ENCODE data around the gene UGT1A8. TPM values are rescaled to one million over a fixed set of nuclear protein-coding genes. Genes with fewer than 3 reads are reported as not detected.

The UGT1A8 gene
- total RNA-seq, 1 donor from 2014 or later: not detected

DNA sequence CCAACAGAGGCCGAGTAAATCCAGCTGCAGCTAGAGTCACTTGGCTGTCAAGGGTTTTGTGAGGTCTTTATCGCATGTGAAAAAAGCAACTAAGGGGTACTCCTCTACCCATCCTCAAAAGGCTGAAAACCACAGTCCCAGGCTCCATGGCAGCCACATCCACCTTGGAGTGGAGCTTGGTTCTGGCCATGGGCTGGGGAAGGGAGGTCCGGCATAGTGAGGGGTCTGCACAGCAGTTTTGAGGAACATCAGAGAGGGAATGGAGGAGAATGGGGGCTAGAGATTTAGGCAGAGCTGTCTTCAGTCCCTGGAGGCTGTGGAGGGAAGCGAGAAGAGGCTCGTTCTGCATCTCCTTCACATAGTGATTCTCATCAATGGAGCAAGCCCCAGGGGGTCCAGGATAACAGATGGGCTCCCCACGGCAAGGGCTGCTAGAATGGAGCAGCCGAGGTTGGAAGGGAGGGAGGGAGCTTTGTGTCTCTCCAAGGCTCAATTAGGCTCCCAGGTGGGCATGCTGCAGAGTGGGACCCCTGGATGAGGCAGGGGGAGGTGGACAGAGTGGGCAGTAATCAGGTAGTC, 181.7 kb downstream of the UGT1A8 start:
- no peak for DNase-seq (ENCODE audit: low read depth, low spot score)

DNA sequence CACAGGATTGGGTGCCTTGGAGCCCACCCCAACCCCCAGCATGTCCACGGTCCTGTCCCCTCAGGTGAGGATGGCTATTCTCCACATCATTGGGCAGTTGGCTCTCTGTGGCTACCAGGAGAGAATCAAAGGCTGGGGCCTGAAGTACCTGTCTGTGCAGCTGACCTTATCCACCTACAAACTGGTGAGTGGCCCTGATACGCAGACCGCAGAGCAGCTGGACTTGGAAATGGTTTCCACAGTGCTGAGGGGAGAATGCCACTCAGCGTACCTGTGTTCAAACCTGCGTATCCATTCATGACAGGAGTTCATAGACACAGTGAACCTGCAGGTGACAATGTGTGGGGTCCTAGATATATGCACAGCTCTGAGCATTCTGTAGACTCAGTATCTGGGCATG, 182.3 kb downstream of the UGT1A8 start:
- DNase-seq (ENCODE audit: low read depth, low spot score): no peak

DNA sequence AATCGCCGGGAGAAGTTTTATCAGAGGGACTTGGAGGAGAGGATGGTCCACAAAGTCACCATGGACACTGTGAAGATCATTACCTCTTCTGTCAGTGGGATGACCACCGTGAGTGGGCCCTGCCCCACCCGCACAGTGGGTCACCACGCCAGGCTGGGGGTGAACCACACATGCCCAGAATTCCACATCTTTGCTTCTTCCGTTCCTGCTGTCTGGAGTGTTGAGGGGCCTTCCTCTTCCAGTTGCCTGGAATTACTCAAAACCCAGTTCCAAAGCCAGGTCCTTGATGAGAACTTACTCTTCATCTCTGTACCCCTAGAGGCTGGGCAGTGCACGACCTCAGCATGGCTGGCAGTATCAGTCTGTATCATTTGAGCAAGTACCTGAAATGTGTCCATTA, 182.8 kb downstream of the UGT1A8 start:
- DNase-seq (ENCODE audit: low read depth, low spot score): no peak

DNA sequence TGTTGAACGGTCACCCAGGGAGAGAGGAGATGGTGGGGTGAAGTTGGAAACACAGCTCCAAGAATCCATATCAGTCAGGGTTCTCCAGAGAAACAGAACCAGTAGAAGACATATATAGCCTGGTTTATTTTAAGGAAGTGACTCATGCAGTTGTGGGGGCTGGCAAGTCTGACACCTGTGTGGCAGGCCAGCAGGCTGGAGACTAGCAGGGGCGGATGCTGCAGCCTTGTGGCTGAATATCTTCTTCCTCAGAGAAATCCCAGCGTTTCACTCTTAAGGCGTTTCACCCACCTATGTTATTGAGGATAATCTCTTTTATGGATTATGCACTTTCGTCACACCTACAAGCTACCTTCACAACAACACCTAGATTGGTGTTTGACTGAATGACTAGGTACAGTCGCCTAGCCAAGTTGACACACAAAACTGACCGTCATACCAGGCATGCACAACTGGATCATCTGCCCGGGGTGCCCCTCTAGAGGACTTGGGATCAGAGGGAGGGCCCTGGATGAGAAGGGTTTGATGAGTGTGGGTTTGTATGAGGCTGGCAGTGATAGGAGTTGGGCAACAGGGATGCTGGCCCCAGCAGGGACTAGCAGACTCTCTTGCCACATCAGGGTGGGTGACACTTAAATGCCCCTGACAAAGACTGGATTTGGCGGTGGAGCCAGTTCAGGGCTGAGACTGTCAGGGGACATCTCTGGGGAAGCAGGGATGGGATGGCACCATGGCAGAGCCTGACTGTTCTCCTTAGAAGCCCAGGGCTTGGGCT, 184.1 kb downstream of the UGT1A8 start:
- DNase-seq (ENCODE audit: low read depth, low spot score): no peak

DNA sequence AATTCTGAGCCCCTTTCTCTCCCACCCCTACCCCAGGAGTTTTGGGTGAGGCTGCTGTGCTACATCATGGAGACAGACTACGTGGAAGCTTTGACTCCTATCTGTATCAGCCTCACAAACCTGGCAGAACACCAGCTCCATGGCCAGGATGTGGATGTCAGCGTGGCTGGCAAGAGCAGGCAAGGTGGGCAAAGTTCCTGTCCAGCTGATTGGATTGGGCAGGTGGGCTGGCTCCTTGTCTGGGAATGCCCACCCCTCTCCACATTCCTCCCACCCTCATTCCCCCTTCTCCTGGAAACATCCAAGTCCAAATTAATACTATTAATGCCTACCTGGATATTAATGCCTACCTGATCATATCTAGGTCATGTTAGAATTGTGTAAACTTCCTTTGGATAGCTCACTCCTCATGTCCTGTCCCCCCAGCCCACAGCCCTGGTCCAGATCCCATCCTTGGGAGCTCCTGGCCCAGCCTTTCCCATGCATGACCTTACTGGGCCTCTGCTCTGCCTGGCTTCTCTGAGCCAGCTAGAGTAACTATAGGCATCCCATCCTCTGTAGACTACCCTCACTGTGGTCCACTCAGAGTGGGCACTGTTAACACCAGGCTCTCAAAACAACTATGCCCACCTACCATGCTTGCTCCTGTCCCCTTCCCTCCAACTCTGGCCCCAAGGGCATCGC, 184.8 kb downstream of the UGT1A8 start:
- DNase-seq (ENCODE audit: low read depth, low spot score): no peak

DNA sequence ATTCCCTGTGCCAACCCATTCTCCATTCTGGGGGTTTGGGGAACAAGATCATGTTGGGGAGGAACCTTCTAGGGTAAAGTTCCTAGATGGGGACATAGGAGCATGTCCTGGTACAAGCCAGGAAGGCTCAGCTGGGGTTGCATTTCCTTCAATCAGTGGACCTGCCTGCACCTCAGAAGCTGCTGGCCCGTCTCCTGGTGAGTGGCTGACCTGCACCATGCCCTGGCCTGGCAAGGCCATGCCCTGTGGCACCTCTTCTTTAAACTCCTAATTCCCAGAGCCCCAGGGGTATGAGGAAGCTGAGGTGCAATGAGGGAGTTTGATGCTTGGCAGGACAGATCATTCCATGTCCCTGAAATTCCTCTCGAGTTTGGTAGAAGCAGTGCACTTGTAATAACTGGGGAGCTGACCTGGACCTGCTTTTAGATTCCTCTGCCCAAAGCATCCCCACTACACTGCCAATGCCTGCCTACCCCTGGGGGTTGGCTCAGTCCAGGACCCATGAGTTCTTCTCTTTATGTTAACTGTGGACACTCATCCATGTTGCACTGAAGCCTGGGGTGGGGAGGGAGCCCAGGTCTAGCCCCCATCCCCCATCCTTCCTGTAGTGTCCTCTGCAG, 186.0 kb downstream of the UGT1A8 start:
- DNase-seq (ENCODE audit: low read depth, low spot score): no peak

DNA sequence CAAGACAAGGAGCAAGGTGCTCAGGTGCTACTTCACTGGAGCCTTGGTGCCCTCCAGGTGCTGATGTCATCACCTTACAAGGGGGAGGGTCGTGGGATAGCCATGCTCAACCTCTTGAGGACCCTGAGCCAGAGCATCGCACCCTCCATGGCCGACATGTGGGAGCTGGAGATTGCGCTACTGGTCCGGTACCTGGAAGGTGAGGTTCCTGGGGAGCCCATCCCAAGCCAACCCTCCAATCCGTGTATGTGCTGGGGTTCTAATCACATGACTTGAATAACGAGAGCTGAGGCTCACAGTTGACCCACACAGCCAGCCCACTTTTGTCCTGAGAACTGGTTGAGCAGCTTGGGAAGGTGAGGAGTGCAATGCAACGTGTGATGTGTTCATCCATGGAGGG, 186.6 kb downstream of the UGT1A8 start:
- DNase-seq (ENCODE audit: low read depth, low spot score): no peak

DNA sequence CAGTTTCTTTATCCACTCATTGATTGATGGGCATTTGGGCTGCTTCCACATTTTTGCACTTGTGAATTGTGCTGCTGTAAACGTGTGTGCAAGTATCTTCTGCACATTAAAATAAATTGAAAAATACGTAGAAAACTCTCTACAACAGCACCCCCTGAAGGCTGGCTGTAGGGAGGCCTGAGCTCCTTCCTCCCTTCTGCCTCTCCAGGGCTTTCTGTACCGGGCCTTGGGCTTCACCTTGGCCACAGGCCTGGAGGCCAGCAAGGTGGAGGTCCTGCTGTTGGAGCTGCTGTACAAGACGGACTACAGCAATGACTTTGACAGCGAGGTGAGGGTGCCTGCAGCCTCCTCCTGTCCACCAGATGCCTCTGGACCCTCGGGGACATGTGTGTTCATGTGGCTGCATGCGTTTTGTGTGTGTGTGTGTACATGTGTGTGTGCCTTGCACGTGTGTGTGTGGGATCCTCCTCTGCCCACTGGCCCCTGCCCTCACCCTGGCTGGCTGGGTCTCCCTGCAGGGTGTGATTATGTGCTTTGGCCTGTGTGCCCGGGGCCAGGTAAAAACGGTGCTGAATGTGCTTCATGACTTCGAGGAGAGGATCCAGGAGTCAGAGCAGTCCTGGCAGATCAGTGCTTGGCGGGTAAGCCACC, 189.9 kb downstream of the UGT1A8 start:
- no peak for DNase-seq (ENCODE audit: low read depth, low spot score)

DNA sequence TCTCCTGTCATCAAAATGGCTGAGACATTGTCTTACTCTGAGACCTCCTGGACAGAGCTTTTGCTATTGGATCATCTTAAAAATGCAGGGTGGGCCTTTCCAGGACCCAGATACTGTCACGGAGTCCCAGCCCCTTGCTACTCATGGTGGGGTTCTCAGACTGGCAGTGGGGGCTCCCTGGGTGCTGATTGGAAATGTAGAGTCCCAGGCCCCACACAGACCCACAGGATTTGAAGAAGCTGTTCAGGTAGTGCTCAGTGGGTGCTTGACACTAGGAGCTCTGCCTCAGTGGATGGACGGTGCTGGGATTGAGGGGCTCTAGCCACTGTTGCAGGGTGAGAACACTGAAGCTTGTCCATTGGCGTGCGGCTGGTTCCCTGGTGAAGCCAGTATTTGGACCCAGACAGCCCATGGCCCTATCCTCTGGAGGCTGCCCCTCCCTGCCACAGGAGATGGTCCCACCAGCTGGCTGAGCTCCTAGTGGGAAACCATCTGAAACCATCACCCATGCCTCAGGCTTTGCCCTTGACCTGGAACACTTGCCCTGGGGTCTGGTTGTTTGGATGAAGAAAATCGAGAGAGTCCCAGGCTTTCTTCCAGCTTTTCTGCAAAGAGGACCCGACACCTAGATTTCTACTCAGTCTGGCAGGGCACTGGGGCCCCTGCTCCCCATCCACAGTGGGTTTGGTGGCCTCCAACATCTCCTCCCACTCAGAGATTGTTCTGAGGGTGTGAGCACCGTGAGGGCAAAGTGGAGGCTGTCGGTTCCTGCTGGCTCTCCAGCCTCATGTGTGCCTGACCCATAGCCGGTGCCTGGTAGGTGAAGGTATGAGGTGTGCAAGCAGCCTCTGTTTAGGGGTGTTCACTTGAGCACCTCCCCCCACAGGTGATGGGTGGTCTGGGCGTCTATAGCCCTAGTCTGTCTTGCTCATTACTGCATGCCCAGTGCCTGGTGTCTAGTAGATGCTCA, 190.8 kb downstream of the UGT1A8 start:
- DNase-seq (ENCODE audit: low read depth, low spot score): no peak

DNA sequence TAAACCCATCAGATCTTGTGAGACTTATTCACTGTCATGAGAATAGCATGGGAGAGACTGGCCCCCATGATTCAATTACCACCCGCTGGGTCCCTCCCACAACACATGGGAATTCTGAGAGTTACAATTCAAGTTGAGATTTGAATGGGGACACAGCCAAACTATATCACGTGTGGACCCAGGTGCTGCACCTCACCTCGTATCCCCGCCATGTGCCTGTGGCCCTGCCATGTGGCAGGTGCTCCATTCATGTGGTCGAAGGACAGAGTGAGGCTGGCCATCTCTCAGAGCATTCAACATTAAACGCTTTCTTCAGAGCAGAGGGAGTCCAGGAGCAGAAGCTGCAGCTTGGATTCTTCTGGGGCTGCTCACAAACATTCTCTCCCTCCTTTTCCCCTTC, 193.0 kb downstream of the UGT1A8 start:
- DNase-seq (ENCODE audit: low read depth, low spot score): no peak

GRCh38 chr2:233811087-233811486, 193.7 kb downstream of the UGT1A8 start:
- no peak for DNase-seq (ENCODE audit: low read depth, low spot score)

- DNase-seq (ENCODE audit: low read depth, low spot score): no peak
These were observed 194.3 kb downstream of the UGT1A8 start for GRCh38 chr2:233811732-233812131.

DNA sequence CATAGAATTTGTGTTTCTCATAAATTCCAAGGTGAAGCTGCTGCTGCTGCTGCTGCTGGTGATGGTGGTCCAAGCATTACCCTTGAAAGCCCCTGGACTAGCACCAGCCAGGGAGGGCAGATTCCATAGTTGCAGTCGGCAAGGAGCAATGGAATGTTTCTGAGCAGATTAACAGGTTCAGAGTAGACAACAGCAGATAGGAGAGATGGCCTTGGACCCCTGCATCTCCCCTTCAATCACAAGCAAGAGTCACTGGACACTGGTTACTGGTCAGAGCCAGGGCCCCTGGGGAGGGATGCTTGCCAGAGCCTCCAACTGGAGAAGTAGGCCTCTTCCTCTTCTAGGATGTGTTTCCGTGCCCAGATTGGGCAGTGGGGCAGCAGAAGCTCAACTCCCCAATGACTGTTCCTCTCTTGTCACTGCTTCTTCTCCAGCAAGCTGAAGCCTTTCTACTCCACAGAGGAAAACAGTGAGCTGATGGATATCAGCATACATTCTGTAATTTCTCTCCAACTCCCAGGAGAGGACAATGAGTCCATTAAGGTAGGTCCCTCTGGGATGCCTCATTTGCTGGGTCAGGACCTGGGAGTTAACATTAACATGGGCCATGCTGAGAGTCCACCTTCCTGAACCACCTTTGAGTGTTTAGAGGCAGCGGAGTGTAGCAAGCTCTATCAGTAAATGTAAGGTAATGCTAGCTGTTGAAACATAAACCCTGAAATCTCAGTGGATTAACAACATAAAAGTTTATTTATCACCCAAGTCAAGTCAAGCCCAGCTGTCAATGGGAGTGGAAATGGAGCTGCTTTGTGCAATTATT, 196.0 kb downstream of the UGT1A8 start:
- no peak for DNase-seq (ENCODE audit: low read depth, low spot score)

DNA sequence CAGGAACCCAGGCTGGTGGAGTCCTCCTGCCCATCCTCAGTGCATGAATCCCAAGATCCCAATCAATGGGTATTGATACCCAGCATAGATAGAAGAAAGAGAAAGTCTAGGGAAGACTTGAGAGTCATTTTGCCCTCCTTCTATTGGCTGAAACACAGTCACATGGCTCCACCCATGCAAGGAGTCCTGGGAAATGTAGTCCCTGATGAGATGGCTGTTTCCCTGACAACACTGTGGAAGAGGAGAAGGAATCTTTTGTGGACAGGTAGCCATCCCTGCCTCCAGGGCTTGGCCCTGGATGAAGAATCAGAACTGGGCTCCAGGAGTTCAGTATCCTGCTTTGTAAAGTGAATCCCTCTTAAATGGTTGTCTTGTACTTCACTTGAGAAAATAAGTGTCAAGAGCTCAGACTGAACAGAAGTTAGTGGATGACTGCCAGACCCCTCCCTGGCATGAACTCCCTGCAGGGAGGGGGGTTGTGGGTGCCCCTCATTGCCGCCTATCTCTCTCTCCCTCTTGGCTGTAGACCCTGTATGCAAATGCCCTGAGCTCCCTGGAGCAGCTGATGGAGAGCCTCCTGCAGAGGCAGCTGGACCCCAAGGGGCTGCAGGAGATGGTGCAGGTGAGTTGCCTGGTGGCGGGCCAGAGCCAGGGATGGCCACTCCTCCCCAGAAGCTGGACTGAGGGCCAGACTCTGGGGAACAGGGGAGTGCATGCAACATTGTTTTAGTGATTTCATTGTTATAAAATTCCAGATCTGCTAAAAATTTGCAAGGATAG, 196.8 kb downstream of the UGT1A8 start:
- no peak for DNase-seq (ENCODE audit: low read depth, low spot score)

DNA sequence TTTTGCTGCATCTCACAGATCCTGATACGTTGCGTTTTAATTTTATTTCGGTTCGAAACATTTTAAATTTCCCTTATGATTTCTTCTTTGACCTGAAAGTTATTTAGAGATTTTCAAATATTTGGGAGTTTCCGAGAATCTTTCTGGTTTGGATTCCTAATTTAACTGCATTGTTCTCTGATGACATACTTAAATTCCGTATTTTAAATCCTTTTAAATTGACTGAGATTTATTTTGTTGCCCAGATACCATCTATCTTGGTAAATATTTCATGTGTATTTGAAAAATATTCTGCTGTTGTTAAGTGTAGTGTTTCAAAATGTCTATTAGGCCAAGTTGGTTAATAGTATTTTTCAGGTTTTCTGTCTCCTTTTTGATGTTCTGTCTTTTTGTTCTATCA, 198.4 kb downstream of the UGT1A8 start:
- no peak for DNase-seq (ENCODE audit: low read depth, low spot score)

DNA sequence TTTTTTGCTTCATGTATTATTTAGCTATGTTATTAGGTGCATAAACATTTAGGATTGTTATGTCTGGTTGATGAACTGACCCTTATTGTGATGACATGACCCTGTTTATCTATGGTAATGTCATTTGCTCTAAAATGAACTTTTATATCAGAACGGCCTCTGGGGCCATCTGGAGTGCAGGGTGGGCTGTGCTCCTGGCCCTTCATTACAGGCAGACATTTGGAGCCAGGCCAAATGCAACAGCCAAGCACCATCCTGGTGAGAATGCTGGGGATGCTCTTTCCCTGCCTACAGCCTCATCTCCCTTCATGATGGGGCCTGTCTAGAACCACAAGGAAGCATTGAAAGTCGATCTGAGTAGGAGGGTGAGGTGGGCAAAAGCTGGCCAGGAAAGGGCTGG, 198.9 kb downstream of the UGT1A8 start:
- no peak for DNase-seq (ENCODE audit: low read depth, low spot score)

GRCh38 chr2:233816771-233817170, 199.3 kb downstream of the UGT1A8 start:
- no peak for DNase-seq (ENCODE audit: low read depth, low spot score)

GRCh38 chr2:233817361-233817911, 200.0 kb downstream of the UGT1A8 start:
- DNase-seq (ENCODE audit: low read depth, low spot score): no peak

Measured in pulmonary artery endothelial cell (primary cell).